CD4-positive, alpha-beta T cell treated with Interleukin-1 beta for 1 hour (primary cell): ENCODE data around the gene GAGE12G.
"Not testable (repeated sequence)": the region's sequence is repeated elsewhere in the genome, so short reads cannot be mapped to it uniquely, and the experiment has no call there.

Experiments
- DNase-seq, 2 donors: peaks; one replicate each; pipeline ENCODE4 v3.0.0-alpha.2; 2020 to 2022

Gene GAGE12G

GRCh38 chrX:49570100-49570499 lies at the start of gene GAGE12G:
GAGE12G (plus strand) TSS chrX:49570400; CDS start chrX:49571555, 1,155 bp downstream.
- not testable (repeated sequence) for DNase-seq

GRCh38 chrX:49531877-49532276 lies 38.3 kb upstream of the GAGE12G start, which contains the start of gene GAGE12C:
GAGE12C (plus strand) TSS chrX:49532177; CDS start chrX:49533332, 1,155 bp downstream.
- DNase-seq, result not testable (repeated sequence)

GRCh38 chrX:49541433-49541832 lies 28.8 kb upstream of the GAGE12G start, which contains the start of gene GAGE12D:
GAGE12D (plus strand) TSS chrX:49541733; CDS start chrX:49542888, 1,155 bp downstream.
- DNase-seq, result not testable (repeated sequence)

- DNase-seq, result not testable (repeated sequence)
These were observed 19.2 kb upstream of the GAGE12G start, which contains the start of gene GAGE12E for GRCh38 chrX:49550989-49551388. GAGE12E (plus strand) TSS chrX:49551289; CDS start chrX:49552444, 1,155 bp downstream.

DNA sequence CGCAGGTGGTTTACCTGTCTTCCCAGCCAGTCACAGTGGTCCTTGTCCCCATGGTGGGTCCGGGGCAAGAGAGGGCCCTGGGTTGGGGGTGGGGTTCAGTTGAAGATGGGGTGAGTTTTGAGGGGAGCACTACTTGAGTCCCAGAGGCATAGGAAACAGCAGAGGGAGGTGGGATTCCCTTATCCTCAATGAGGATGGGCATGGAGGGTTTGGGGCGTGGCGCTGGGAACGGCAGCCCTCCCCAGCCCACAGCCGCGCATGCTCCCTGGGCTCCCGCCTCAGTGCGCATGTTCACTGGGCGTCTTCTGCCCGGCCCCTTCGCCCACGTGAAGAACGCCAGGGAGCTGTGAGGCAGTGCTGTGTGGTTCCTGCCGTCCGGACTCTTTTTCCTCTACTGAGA lies 9.7 kb upstream of the GAGE12G start, which contains the start of gene GAGE12F:
Gene GAGE12F (plus strand): TSS at position 301 of the 400 bp plus-strand sequence. CDS start 1,155 bp downstream, outside the sequence.
- DNase-seq, result not testable (repeated sequence)

- not testable (repeated sequence) for DNase-seq
These were observed 1.5 kb upstream of the GAGE12G start for GRCh38 chrX:49568728-49569127.

DNA sequence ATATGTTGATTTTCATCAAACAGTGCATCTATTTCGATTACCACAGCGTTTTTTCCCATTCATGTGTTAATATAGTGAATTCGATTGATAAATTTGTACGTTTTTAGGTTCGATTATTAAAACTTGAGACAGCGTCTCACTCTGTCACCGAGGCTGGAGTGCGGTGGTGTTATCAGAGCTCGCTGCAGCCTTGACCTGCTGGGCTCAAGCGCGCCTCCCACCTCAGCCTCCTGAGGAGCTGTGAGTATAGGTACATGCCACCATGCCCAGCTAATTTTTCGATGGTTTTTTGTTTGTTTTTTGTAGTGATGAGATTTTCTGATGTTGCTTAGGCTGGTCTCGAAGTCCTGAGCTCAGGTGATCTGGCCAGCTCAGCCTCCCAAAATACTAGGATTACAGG lies 1.0 kb upstream of the GAGE12G start:
- DNase-seq, result not testable (repeated sequence)

DNA sequence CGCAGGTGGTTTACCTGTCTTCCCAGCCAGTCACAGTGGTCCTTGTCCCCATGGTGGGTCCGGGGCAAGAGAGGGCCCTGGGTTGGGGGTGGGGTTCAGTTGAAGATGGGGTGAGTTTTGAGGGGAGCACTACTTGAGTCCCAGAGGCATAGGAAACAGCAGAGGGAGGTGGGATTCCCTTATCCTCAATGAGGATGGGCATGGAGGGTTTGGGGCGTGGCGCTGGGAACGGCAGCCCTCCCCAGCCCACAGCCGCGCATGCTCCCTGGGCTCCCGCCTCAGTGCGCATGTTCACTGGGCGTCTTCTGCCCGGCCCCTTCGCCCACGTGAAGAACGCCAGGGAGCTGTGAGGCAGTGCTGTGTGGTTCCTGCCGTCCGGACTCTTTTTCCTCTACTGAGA lies 9.4 kb downstream of the GAGE12G start, which contains the start of gene GAGE12H:
Gene GAGE12H (plus strand): TSS at position 301 of the 400 bp plus-strand sequence. CDS start 1,155 bp downstream, outside the sequence.
- not testable (repeated sequence) for DNase-seq

- not testable (repeated sequence) for DNase-seq
These were observed 19.0 kb downstream of the GAGE12G start, which contains the start of gene GAGE2A for GRCh38 chrX:49589196-49589595. GAGE2A (plus strand) TSS chrX:49589496; CDS start chrX:49590651, 1,155 bp downstream.

GRCh38 chrX:49589769-49590478 lies 19.7 kb downstream of the GAGE12G start:
- not testable (repeated sequence) for DNase-seq

GRCh38 chrX:49590488-49590887 lies 20.3 kb downstream of the GAGE12G start:
- DNase-seq, result not testable (repeated sequence)

- DNase-seq, result not testable (repeated sequence)
These were observed 28.5 kb downstream of the GAGE12G start, which contains the start of gene GAGE1 for GRCh38 chrX:49598720-49599119. GAGE1 (plus strand) TSS chrX:49599020; CDS start chrX:49600175, 1,155 bp downstream.

- DNase-seq, result no peak
These were observed 40.6 kb downstream of the GAGE12G start for GRCh38 chrX:49610718-49611310.

DNA sequence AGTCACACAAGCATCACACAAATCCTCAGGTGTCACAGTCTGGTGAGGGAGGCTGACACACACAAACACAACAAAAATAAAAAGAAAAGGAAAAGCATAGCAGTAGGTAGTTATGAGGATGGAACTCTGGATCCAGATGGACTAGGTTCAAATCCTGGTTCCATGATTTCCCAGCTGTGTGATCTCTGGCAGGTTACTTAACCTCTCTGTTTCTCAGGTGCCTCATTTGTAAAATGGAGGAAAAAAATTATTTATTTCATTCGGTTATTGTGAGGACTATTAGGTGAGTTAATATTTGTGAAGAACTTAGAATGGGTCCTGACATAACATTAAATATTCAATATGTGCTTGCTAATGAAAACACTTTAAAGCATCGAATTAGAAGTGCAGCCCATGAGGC lies 48.4 kb downstream of the GAGE12G start:
- no peak for DNase-seq
